WTC11 (cell line): Measurements from ENCODE around the gene MRPL10. TPM values are rescaled to one million over a fixed set of nuclear protein-coding genes. Genes with fewer than 3 reads are reported as not detected.

Experiments
- ATAC-seq: fragments of 200-7000 bp; cut with Tn5 transposase; 2 replicates; pipeline ENCODE4 v1.10.0; 2021; ENCODE audit warnings: mild to moderate bottlenecking, moderate library complexity
- CTCF ChIA-PET: fragments of 300-600 bp; sonication (Branson Sonifier 250); formaldehyde crosslinking; loops from one replicate; lab custom pipeline; 2021; ENCODE audit warnings: antibody characterized with exemption; lab: Charles Lee
- POLR2A ChIA-PET: fragments of 350-600 bp; sonication (Branson Sonifier 250); formaldehyde crosslinking; loops from one replicate; lab custom pipeline; 2021; ENCODE audit warnings: antibody characterized with exemption; lab: Charles Lee
- DNase-seq: peaks from one replicate; pipeline ENCODE4 v3.0.0; 2021; ENCODE audit warnings: low spot score
- H3K27ac Mint-ChIP-seq: 2 replicates; pipeline ENCODE4 v1.8.0; 2021; ENCODE audit warnings: mixed read lengths
- H3K27me3 Mint-ChIP-seq: 2 replicates; pipeline ENCODE4 v1.8.0; 2021; ENCODE audit warnings: low read depth, mild to moderate bottlenecking, moderate library complexity, mixed read lengths
- H3K36me3 Mint-ChIP-seq: 2 replicates; pipeline ENCODE4 v1.8.0; 2021; ENCODE audit warnings: mixed read lengths
- H3K4me1 Mint-ChIP-seq: 2 replicates; pipeline ENCODE4 v1.8.0; 2022; ENCODE audit warnings: mixed read lengths
- H3K4me3 Mint-ChIP-seq: 2 replicates; pipeline ENCODE4 v1.8.0; 2021; ENCODE audit warnings: mild to moderate bottlenecking, moderate library complexity, mixed read lengths
- H3K9me3 Mint-ChIP-seq: 2 replicates; pipeline ENCODE4 v1.8.0; 2021; ENCODE audit warnings: mixed read lengths
- CREB1 ChIP-seq: sonication (generic); formaldehyde crosslinking; IDR thresholded peaks from 2 replicates; pipeline ENCODE4 v1.8.0; 2023; ENCODE audit warnings: mild to moderate bottlenecking, missing genetic modification reagents
- CREM ChIP-seq: sonication (generic); formaldehyde crosslinking; IDR thresholded peaks from 2 replicates; pipeline ENCODE4 v1.8.1; 2022; ENCODE audit warnings: mild to moderate bottlenecking, missing genetic modification reagents, moderate library complexity
- ELF4 ChIP-seq: sonication (generic); formaldehyde crosslinking; IDR thresholded peaks from 2 replicates; pipeline ENCODE4 v1.8.1; 2022; ENCODE audit warnings: low read depth, mild to moderate bottlenecking, moderate library complexity, missing genetic modification reagents
- FOXK1 ChIP-seq: sonication (generic); formaldehyde crosslinking; IDR thresholded peaks from 2 replicates; pipeline ENCODE4 v1.8.0; 2022; ENCODE audit warnings: mild to moderate bottlenecking, moderate library complexity, missing genetic modification reagents
- HMGA2 ChIP-seq: fragments of 250-450 bp; sonication (Bioruptor Pico); IDR thresholded peaks from 2 replicates; pipeline ENCODE4 v1.4.0; 2021; ENCODE audit warnings: mild to moderate bottlenecking, moderate library complexity
- MAX ChIP-seq: sonication (generic); formaldehyde crosslinking; IDR thresholded peaks from 2 replicates; pipeline ENCODE4 v1.8.0; 2022; ENCODE audit warnings: mild to moderate bottlenecking, missing genetic modification reagents
- MXD4 ChIP-seq: fragments of 250-450 bp; sonication (Bioruptor Pico); IDR thresholded peaks from 2 replicates; pipeline ENCODE4 v1.8.0; 2021; ENCODE audit warnings: mild to moderate bottlenecking, moderate library complexity, borderline replicate concordance
- NFATC4 ChIP-seq: fragments of 250-450 bp; sonication (Bioruptor Pico); IDR thresholded peaks from 2 replicates; pipeline ENCODE4 v1.9.0; 2021; ENCODE audit warnings: mild to moderate bottlenecking
- NR3C1 ChIP-seq: sonication (generic); formaldehyde crosslinking; conservative IDR thresholded peaks from 2 replicates; pipeline ENCODE4 v1.8.1; 2023; ENCODE audit warnings: low read depth, mild to moderate bottlenecking, missing genetic modification reagents
- OVOL2 ChIP-seq: fragments of 250-450 bp; sonication (Bioruptor Pico); IDR thresholded peaks from 2 replicates; pipeline ENCODE4 v1.9.0; 2021; ENCODE audit warnings: mild to moderate bottlenecking, borderline replicate concordance
- STAT6 ChIP-seq: sonication (generic); formaldehyde crosslinking; conservative IDR thresholded peaks from 2 replicates; pipeline ENCODE4 v1.8.1; 2023; ENCODE audit warnings: mild to moderate bottlenecking, low read depth, missing genetic modification reagents, moderate library complexity
- TCF7 ChIP-seq: sonication (generic); formaldehyde crosslinking; IDR thresholded peaks from 2 replicates; pipeline ENCODE4 v1.8.0; 2022; ENCODE audit warnings: mild to moderate bottlenecking, low read depth, missing genetic modification reagents, moderate library complexity
- TEAD4 ChIP-seq: sonication (generic); formaldehyde crosslinking; IDR thresholded peaks from 2 replicates; pipeline ENCODE4 v1.8.0; 2022; ENCODE audit warnings: mild to moderate bottlenecking, missing genetic modification reagents
- ZMAT4 ChIP-seq: fragments of 250-450 bp; sonication (Bioruptor Pico); IDR thresholded peaks from 2 replicates; pipeline ENCODE4 v1.9.0; 2021; ENCODE audit warnings: mild to moderate bottlenecking
- ZNF317 ChIP-seq: sonication (generic); formaldehyde crosslinking; IDR thresholded peaks from 2 replicates; pipeline ENCODE4 v1.8.1; 2023; ENCODE audit warnings: low read depth, mild to moderate bottlenecking, moderate library complexity, missing genetic modification reagents, borderline replicate concordance
- total RNA-seq: library from RNA; stranded (reverse); gene quantifications from 3 replicates; pipeline ENCODE4 v1.2.3, GENCODE V29; 2021
- TF ChIP-seq, protein P1 (sequence below): fragments of 250-450 bp; sonication (Bioruptor Pico); IDR thresholded peaks from 2 replicates; pipeline ENCODE4 v1.8.0; 2021; ENCODE audit warnings: mild to moderate bottlenecking
- TF ChIP-seq, protein P2 (sequence below): sonication (generic); formaldehyde crosslinking; conservative IDR thresholded peaks from 2 replicates; pipeline ENCODE4 v1.8.1; 2022; ENCODE audit warnings: mild to moderate bottlenecking, missing genetic modification reagents
- TF ChIP-seq, protein P3 (sequence below): sonication (generic); formaldehyde crosslinking; IDR thresholded peaks from 2 replicates; pipeline ENCODE4 v1.8.1; 2023; ENCODE audit warnings: mild to moderate bottlenecking, missing genetic modification reagents
- TF ChIP-seq, protein P4 (sequence below): sonication (generic); formaldehyde crosslinking; IDR thresholded peaks from 2 replicates; pipeline ENCODE4 v1.8.1; 2023; ENCODE audit warnings: mild to moderate bottlenecking, missing genetic modification reagents, borderline replicate concordance

MRPL10 gene
- total RNA-seq, 1 experiment from 2014 or later, result 80.1 TPM

DNA sequence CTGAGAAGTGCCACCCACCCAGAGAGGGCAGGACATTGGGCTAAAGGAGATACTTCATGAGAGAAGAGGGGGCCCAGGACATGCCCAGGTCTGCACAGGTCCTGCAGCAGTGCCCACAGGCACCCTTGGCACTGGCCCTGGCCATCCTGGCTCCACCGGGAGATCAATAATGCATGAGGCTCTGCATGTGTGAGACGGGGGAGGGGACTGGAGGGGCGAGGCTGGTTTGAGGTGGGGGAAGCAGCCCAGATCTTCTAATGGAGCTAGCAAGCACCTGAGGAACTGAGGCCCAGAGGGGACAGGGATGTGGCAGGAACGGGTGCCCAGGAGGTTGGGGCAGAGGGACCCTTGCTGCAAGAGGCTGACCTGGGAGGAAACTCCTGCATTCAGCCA lies 10.3 kb downstream of the MRPL10 start:
- Mint-ChIP-seq H3K27me3 (no peaks in the 10 kb centered on the region), H3K27ac (no peak overlapping the region), H3K4me3 (peak overlapping the region; percentile 95), H3K4me1 (peaks cover 20% of the 10 kb centered on the region), H3K9me3 (no peaks in the 10 kb centered on the region), H3K36me3 (peaks cover 17% of the 10 kb centered on the region)
- ATAC-seq, result no peak
- TF ChIP-seq, protein P1, sequence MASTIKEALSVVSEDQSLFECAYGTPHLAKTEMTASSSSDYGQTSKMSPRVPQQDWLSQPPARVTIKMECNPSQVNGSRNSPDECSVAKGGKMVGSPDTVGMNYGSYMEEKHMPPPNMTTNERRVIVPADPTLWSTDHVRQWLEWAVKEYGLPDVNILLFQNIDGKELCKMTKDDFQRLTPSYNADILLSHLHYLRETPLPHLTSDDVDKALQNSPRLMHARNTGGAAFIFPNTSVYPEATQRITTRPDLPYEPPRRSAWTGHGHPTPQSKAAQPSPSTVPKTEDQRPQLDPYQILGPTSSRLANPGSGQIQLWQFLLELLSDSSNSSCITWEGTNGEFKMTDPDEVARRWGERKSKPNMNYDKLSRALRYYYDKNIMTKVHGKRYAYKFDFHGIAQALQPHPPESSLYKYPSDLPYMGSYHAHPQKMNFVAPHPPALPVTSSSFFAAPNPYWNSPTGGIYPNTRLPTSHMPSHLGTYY (CRISPR knock-in tag), result no peak
- no peak for TF ChIP-seq TCF7 (CRISPR knock-in tag)
- TF ChIP-seq, protein P2, sequence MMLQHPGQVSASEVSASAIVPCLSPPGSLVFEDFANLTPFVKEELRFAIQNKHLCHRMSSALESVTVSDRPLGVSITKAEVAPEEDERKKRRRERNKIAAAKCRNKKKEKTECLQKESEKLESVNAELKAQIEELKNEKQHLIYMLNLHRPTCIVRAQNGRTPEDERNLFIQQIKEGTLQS (CRISPR knock-in tag), result no peak
- no peak for TF ChIP-seq FOXK1
- TF ChIP-seq, protein P3, sequence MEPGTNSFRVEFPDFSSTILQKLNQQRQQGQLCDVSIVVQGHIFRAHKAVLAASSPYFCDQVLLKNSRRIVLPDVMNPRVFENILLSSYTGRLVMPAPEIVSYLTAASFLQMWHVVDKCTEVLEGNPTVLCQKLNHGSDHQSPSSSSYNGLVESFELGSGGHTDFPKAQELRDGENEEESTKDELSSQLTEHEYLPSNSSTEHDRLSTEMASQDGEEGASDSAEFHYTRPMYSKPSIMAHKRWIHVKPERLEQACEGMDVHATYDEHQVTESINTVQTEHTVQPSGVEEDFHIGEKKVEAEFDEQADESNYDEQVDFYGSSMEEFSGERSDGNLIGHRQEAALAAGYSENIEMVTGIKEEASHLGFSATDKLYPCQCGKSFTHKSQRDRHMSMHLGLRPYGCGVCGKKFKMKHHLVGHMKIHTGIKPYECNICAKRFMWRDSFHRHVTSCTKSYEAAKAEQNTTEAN, result no peak
- no peak for TF ChIP-seq OVOL2 (CRISPR knock-in tag)
- TF ChIP-seq HMGA2 (CRISPR knock-in tag), result no peak
- TF ChIP-seq, protein P4, sequence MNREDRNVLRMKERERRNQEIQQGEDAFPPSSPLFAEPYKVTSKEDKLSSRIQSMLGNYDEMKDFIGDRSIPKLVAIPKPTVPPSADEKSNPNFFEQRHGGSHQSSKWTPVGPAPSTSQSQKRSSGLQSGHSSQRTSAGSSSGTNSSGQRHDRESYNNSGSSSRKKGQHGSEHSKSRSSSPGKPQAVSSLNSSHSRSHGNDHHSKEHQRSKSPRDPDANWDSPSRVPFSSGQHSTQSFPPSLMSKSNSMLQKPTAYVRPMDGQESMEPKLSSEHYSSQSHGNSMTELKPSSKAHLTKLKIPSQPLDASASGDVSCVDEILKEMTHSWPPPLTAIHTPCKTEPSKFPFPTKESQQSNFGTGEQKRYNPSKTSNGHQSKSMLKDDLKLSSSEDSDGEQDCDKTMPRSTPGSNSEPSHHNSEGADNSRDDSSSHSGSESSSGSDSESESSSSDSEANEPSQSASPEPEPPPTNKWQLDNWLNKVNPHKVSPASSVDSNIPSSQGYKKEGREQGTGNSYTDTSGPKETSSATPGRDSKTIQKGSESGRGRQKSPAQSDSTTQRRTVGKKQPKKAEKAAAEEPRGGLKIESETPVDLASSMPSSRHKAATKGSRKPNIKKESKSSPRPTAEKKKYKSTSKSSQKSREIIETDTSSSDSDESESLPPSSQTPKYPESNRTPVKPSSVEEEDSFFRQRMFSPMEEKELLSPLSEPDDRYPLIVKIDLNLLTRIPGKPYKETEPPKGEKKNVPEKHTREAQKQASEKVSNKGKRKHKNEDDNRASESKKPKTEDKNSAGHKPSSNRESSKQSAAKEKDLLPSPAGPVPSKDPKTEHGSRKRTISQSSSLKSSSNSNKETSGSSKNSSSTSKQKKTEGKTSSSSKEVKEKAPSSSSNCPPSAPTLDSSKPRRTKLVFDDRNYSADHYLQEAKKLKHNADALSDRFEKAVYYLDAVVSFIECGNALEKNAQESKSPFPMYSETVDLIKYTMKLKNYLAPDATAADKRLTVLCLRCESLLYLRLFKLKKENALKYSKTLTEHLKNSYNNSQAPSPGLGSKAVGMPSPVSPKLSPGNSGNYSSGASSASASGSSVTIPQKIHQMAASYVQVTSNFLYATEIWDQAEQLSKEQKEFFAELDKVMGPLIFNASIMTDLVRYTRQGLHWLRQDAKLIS (CRISPR knock-in tag), result no peak
- no peak for TF ChIP-seq MXD4 (CRISPR knock-in tag)
- no peak for TF ChIP-seq ZMAT4 (CRISPR knock-in tag)
- no peak for TF ChIP-seq CREB1 (CRISPR knock-in tag)
- no peak for TF ChIP-seq MAX (CRISPR knock-in tag)
- no peak for TF ChIP-seq ZNF317 (CRISPR knock-in tag)
- no peak for TF ChIP-seq NR3C1 (CRISPR knock-in tag)
- no peak for TF ChIP-seq CREM (CRISPR knock-in tag)
- TF ChIP-seq STAT6, result no peak
- TF ChIP-seq NFATC4, result no peak
- TF ChIP-seq ELF4 (CRISPR knock-in tag), result no peak
- no peak for TF ChIP-seq TEAD4 (CRISPR knock-in tag)
- ChIA-PET CTCF (interaction anchor here (0.5 to 2.6 kb wide), 13 partner anchors 10 to 190 kb away, joined by 3 to 36 read pairs (median 6); partner anchors contain the start of genes CDK5RAP3, LRRC46, MRPL10 and SCRN2), POLR2A (interaction anchor here (1.1 kb wide), 1 partner anchor 233 kb away, joined by 3 read pairs; no protein-coding TSS in a partner anchor)
- DNase-seq, result no peak
